HepG2 (cell line): ENCODE results near the gene ICE1. TPM values are rescaled to one million over a fixed set of nuclear protein-coding genes. Genes with fewer than 3 reads are reported as not detected.

ENCODE experiments used
- AKNA ChIP-seq: sonication (generic); formaldehyde crosslinking; IDR thresholded peaks from 2 replicates; pipeline ENCODE4 v1.4.0; 2020; ENCODE audit warnings: missing genetic modification reagents, borderline replicate concordance
- CSRNP2 ChIP-seq: sonication (generic); formaldehyde crosslinking; conservative IDR thresholded peaks from 2 replicates; pipeline ENCODE4 v1.8.0; 2022; ENCODE audit warnings: low read depth, missing genetic modification reagents
- FOXK1 ChIP-seq: sonication (generic); formaldehyde crosslinking; IDR thresholded peaks from 2 replicates; pipeline ENCODE4 v1.4.0; 2020; ENCODE audit warnings: low read depth, missing genetic modification reagents, borderline replicate concordance
- FOXK2 ChIP-seq: fragments of 450-650 bp; IDR thresholded peaks from 2 replicates; pipeline ENCODE4 v1.6.1; 2016
- IRF2 ChIP-seq: IDR thresholded peaks from 2 replicates; pipeline ENCODE4 v1.6.1; 2018; ENCODE audit warnings: missing genetic modification reagents, missing compliant biosample characterization
- JUNB ChIP-seq: sonication (generic); formaldehyde crosslinking; IDR thresholded peaks from 2 replicates; pipeline ENCODE4 v1.8.0; 2022; ENCODE audit warnings: missing genetic modification reagents, mild to moderate bottlenecking, borderline replicate concordance
- MAF1 ChIP-seq: sonication (generic); formaldehyde crosslinking; IDR thresholded peaks from 2 replicates; pipeline ENCODE4 v1.5.0; 2020; ENCODE audit warnings: missing genetic modification reagents, borderline replicate concordance
- PAF1 ChIP-seq: IDR thresholded peaks from 2 replicates; pipeline ENCODE4 v1.6.1; 2016; ENCODE audit warnings: missing genetic modification reagents, missing compliant biosample characterization
- SP1 ChIP-seq, 2 experiments: fragments of 450-650 bp in 1 of 2; sonication (generic) in 1 of 2; formaldehyde crosslinking in 1 of 2; IDR thresholded peaks; 2 replicates each; pipeline versions ENCODE4 v1.4.0 to v1.6.1; 2016 to 2020; ENCODE audit warnings: missing genetic modification reagents in 1 of 2
- ZBTB10 ChIP-seq: sonication (generic); formaldehyde crosslinking; IDR thresholded peaks from 2 replicates; pipeline ENCODE4 v1.4.0; 2020; ENCODE audit warnings: missing genetic modification reagents, borderline replicate concordance
- ZFYVE20 ChIP-seq: sonication (generic); formaldehyde crosslinking; IDR thresholded peaks from 2 replicates; pipeline ENCODE4 v1.8.0; 2023; ENCODE audit warnings: low read depth, mild to moderate bottlenecking, moderate library complexity, missing genetic modification reagents, borderline replicate concordance
- polyA plus RNA-seq, 8 experiments: library from polyadenylated mRNA; depleted of rRNA in 3 of 8; stranded (reverse) in 7 of 8; unstranded in 1 of 8; fragments of >200 nt; fragmentation: Illumina TruSeq in 4 of 8; extraction: Trizol in 4 of 8; gene quantifications; 2 replicates each; pipeline versions ENCODE4 v1.2.1 to v1.2.3, GENCODE V29; 2011 to 2016; ENCODE audit warnings: low read depth in 4 of 8, missing spikeins in 1 of 8, mixed read lengths in 1 of 8; ENCODE audit not compliant: insufficient read depth in 1 of 8
- total RNA-seq, 5 experiments: library from RNA; depleted of rRNA; stranded (reverse); fragments of >200 nt; fragmentation: Illumina TruSeq; extraction: Trizol; gene quantifications; 2 replicates each; pipeline ENCODE4 v1.2.3, GENCODE V29; 2016; ENCODE audit warnings: low read depth in 1 of 5

The ICE1 gene
- total and polyA plus RNA-seq, 2 of the 13 experiments (the other 11 are each of a cell fraction or from before 2014, with no cell fraction given) = 9.1 to 27.6 TPM

- TF ChIP-seq MAF1 (no peak), JUNB (no peak), ZBTB10 (CRISPR knock-in tag) (no peak), IRF2 (no peak), FOXK2 (no peak), CSRNP2 (no peak), ZFYVE20 (CRISPR knock-in tag) (no peak), AKNA (CRISPR knock-in tag) (no peak), SP1 (IDR thresholded peaks at IDR 0.05) (no peak), SP1 (CRISPR knock-in tag; IDR thresholded peaks at IDR 0.05) (no peak), PAF1 (CRISPR knock-in tag) (no peak), FOXK1 (CRISPR knock-in tag) (no peak)
Observed at GRCh38 chr5:5374009-5374715, 48.3 kb upstream of the ICE1 start (continued).
